K562 (cell line): ENCODE data around the gene PTPRG. TPM values are rescaled to one million over a fixed set of nuclear protein-coding genes. Genes with fewer than 3 reads are reported as not detected.

ENCODE experiments used
- ATAC-seq: fragments of 200-7000 bp; cut with Tn5 transposase; 3 replicates; pipeline ENCODE4 v1.9.1; 2020; ENCODE audit warnings: moderate library complexity
- BruUV-seq: library from RNA; stranded (reverse); fragments of 400-500 nt; replicated peaks from 2 replicates; lab custom pipeline; 2021; lab: Mats Ljungman, UMichigan
- CTCF ChIA-PET: fragments of 300-600 bp; formaldehyde crosslinking; extraction: SDS; loops from one replicate; lab custom pipeline; 2021; ENCODE audit warnings: low intra/inter-chr PET ratio; lab: Yijun Ruan, JAX
- POLR2A ChIA-PET: fragments of 300-600, 350-650 bp; sonication (Branson Sonifier 250); formaldehyde crosslinking; extraction: SDS; loops from one replicate; lab custom pipeline; 2021; ENCODE audit warnings: antibody characterized with exemption, inconsistent platforms; lab: Yijun Ruan, JAX
- DNase-seq, 4 experiments: peaks; one replicate each; pipeline versions ENCODE4 v3.0.0 to v3.0.0-alpha.2; 2011 to 2018; ENCODE audit warnings: low spot score in 3 of 4, mixed read lengths in 3 of 4; ENCODE audit errors: extremely low read depth in 1 of 4
- FAIRE-seq: peaks from 2 replicates; lab custom pipeline; 2011; peaks lifted over from hg19 to GRCh38; lab: Jason Lieb, UNC
- H2AFZ ChIP-seq: 2 replicates; pipeline ENCODE4 v1.6.0; 2011; ENCODE audit warnings: low read depth, low read length, control low read depth, inconsistent platforms
- H3K27ac ChIP-seq: fragments of 200-600 bp; 3 replicates; pipeline ENCODE4 v1.8.0; 2011; ENCODE audit warnings: low read depth, mild to moderate bottlenecking, control low read depth, inconsistent platforms, low read length, moderate library complexity, mixed read lengths; ENCODE audit errors: extremely low read depth
- H3K27me3 ChIP-seq, 2 experiments: fragments of 300-600 bp in 1 of 2; 2 replicates in 1 of 2; 3 replicates in 1 of 2; pipeline versions ENCODE4 v1.6.0 to v1.8.0; 2011; ENCODE audit warnings: inconsistent platforms in 2 of 2, low read length in 2 of 2, mild to moderate bottlenecking in 1 of 2, mixed read lengths in 1 of 2, moderate library complexity in 1 of 2; ENCODE audit not compliant: control insufficient read depth in 2 of 2, insufficient read depth in 2 of 2
- H3K36me3 ChIP-seq: fragments of 300-600 bp; 3 replicates; pipeline ENCODE4 v1.8.0; 2011; ENCODE audit warnings: mild to moderate bottlenecking, low read length, inconsistent platforms; ENCODE audit not compliant: control insufficient read depth, insufficient read depth
- H3K4me1 ChIP-seq, 2 experiments: fragments of 200-600 bp in 1 of 2; replicated peaks in 1 of 2; 2 replicates in 1 of 2; 3 replicates in 1 of 2; pipeline versions ENCODE4 v1.5.1 to v1.8.0; 2011; ENCODE audit warnings: inconsistent platforms in 2 of 2, low read length in 2 of 2, mild to moderate bottlenecking in 1 of 2, mixed read lengths in 1 of 2, moderate library complexity in 1 of 2; ENCODE audit not compliant: control insufficient read depth in 2 of 2, insufficient read depth in 2 of 2
- H3K4me2 ChIP-seq: 2 replicates; pipeline ENCODE4 v1.6.1; 2011; ENCODE audit warnings: low read length, control low read depth, inconsistent platforms, mixed read lengths; ENCODE audit not compliant: insufficient read depth
- H3K4me3 ChIP-seq: fragments of 200-600 bp; sonication (generic), shearing (Covaris generic); 2 replicates; pipeline ENCODE4 v1.5.1; 2016; ENCODE audit warnings: control low read depth, inconsistent platforms
- H3K79me2 ChIP-seq: fragments of 200-600 bp; 3 replicates; pipeline ENCODE4 v1.8.0; 2011; ENCODE audit warnings: low read length, inconsistent platforms; ENCODE audit not compliant: control insufficient read depth, insufficient read depth
- H3K9ac ChIP-seq, 2 experiments: 2 replicates each; pipeline versions ENCODE4 v1.6.0 to v1.6.1; 2011; ENCODE audit warnings: low read depth in 2 of 2, low read length in 2 of 2, control low read depth in 1 of 2, inconsistent platforms in 1 of 2, mild to moderate bottlenecking in 1 of 2, mixed read lengths in 1 of 2; ENCODE audit not compliant: insufficient read depth in 1 of 2
- H3K9me1 ChIP-seq: one replicate; pipeline ENCODE4 v1.6.0; 2011; ENCODE audit warnings: inconsistent platforms, mild to moderate bottlenecking, low read length, moderate library complexity; ENCODE audit not compliant: control insufficient read depth, insufficient read depth
- H3K9me3 ChIP-seq: replicated peaks from 2 replicates; pipeline ENCODE4 v1.5.1; 2011; ENCODE audit warnings: low read depth, low read length, inconsistent platforms; ENCODE audit not compliant: control insufficient read depth, insufficient read depth
- H4K20me1 ChIP-seq: replicated peaks from 2 replicates; pipeline ENCODE4 v1.6.1; 2011; ENCODE audit warnings: low read length, inconsistent platforms, mixed read lengths; ENCODE audit not compliant: control insufficient read depth, insufficient read depth
- CBX5 ChIP-seq: IDR thresholded peaks from 2 replicates; pipeline ENCODE4 v1.6.1; 2014; ENCODE audit warnings: low read depth, borderline replicate concordance
- CREB3 ChIP-seq: fragments of 450-650 bp; conservative IDR thresholded peaks from 2 replicates; pipeline ENCODE4 v1.6.1; 2016; ENCODE audit warnings: missing genetic modification characterization, low read depth, mild to moderate bottlenecking, missing compliant biosample characterization, moderate library complexity
- PCBP2 ChIP-seq: fragments of 200-400 bp; formaldehyde crosslinking; IDR thresholded peaks from 2 replicates; pipeline ENCODE4 v1.6.1; 2018; ENCODE audit warnings: low read length, low read depth, mild to moderate bottlenecking, moderate library complexity; ENCODE audit not compliant: poor library complexity, severe bottlenecking
- PHTF2 ChIP-seq: fragments of 250-450 bp; sonication (Bioruptor Pico); IDR thresholded peaks from 2 replicates; pipeline ENCODE4 v1.5.0; 2021; ENCODE audit warnings: mild to moderate bottlenecking
- POLR2AphosphoS5 ChIP-seq: IDR thresholded peaks from 2 replicates; pipeline ENCODE4 v1.6.1; 2011; ENCODE audit warnings: mild to moderate bottlenecking, low read depth, low read length, moderate library complexity; ENCODE audit not compliant: control insufficient read depth, insufficient read depth
- RBM25 ChIP-seq: fragments of 200-400 bp; formaldehyde crosslinking; IDR thresholded peaks from 2 replicates; pipeline ENCODE4 v1.6.1; 2018; ENCODE audit warnings: low read length, low read depth, moderate library complexity; ENCODE audit not compliant: severe bottlenecking
- RBM34 ChIP-seq: fragments of 200-400 bp; formaldehyde crosslinking; IDR thresholded peaks from 2 replicates; pipeline ENCODE4 v1.6.1; 2018; ENCODE audit warnings: low read length, borderline replicate concordance; ENCODE audit not compliant: insufficient read depth
- WGBS: fragments of 100-300 bp; shearing (Covaris generic); methylation state at CpG from one replicate; pipeline ENCODE4 v1.1.6; 2016; ENCODE audit warnings: low coverage, mixed read lengths; ENCODE audit not compliant: insufficient coverage; ENCODE audit errors: missing lambda C conversion rate; 5-methylcytosine and 5-hydroxymethylcytosine counted together
- in situ Hi-C: fragments of 300-500 bp; cut with MboI; formaldehyde crosslinking; loops from 4 replicates; pipeline ENCODE4 v1.15.0; 2018; ENCODE audit warnings: inconsistent platforms, mixed read lengths
- intact Hi-C: fragments of 100-400 bp; cut with micrococcal nuclease; formaldehyde crosslinking; loops from 2 replicates; pipeline ENCODE4 v1.14.2; 2022
- polyA plus RNA-seq, 8 experiments: library from polyadenylated mRNA; depleted of rRNA in 4 of 8; stranded (reverse) in 5 of 8; unstranded in 3 of 8; fragments of >200 nt; fragmentation: Nextera tagmentation in 2 of 8; fragmentation: Illumina TruSeq in 1 of 8; extraction: Ambion mirVana in 2 of 8; extraction: Trizol in 1 of 8; gene quantifications; 2 replicates each; pipeline versions ENCODE4 v1.2.1 to v1.2.3, GENCODE V29; 2011 to 2014; ENCODE audit warnings: inconsistent platforms in 1 of 8, missing spikeins in 1 of 8
- total RNA-seq, 7 experiments: library from RNA; depleted of rRNA in 6 of 7; stranded (reverse); fragments of >200 nt in 6 of 7; fragmentation: Illumina TruSeq in 2 of 7; extraction: Trizol in 2 of 7; gene quantifications; 2 replicates each; pipeline versions ENCODE4 v1.2.1 to v1.2.3, GENCODE V29; 2011 to 2021; ENCODE audit warnings: low replicate concordance in 1 of 7

Gene PTPRG
- total and polyA plus RNA-seq, 9 of the 15 experiments (the other 6 are each of a cell fraction or from before 2014, with no cell fraction given), result 0.16 TPM; not detected in 8

DNA sequence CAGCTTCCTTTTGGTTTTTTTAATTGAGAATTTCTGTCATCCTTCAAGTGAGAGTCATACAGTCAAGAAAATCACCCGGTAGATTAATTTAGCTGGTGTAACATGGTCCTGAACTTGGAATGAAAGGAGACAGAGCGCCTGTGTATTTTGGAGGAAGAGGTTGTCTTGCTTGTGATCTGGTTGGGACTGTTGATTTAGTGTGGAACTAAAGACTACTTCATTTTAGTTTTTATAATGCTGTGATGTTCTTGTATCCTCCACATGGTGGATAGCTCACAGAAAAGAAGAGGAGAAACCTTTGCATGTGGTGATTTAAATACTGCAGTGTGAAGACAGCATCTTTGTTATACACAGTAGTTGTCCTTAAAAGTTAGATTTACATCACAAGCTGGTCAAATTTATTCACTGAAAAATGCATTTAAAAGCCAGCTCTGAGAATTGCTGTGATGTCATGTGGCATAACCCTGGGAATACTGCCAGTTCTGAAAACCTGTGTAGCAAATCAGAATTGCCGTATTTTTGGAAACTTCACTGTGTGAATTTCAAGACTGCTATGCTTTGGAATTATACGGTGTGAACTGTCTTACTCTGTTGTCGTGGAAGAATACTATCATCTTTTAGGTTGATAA is 268.5 kb downstream of the PTPRG start:
- BruUV-seq, result no TSS peak
- Histone ChIP-seq H3K4me1 (no peaks in the 10 kb centered on the region), H3K27me3 (no peaks in the 10 kb centered on the region), H2AFZ (no peak overlapping the region), H3K9me1 (no peaks in the 10 kb centered on the region), H3K36me3 (no peaks in the 10 kb centered on the region), H3K79me2 (no peaks in the 10 kb centered on the region), H4K20me1 (no peaks in the 10 kb centered on the region), H3K4me3 (no peak overlapping the region), H3K9me3 (no peaks in the 10 kb centered on the region), H3K9ac (no peak overlapping the region), H3K4me2 (no peak overlapping the region), H3K27ac (no peak overlapping the region)
- no peak for ATAC-seq
- intact Hi-C loops, result no loop called here
- ChIA-PET CTCF (no interaction called here), POLR2A (interaction anchor here (0.7 kb wide), 1 partner anchor 135 kb away, joined by 4 read pairs; no protein-coding TSS in a partner anchor)
- TF ChIP-seq CREB3 (tag) (no peak), PCBP2 (no peak), POLR2AphosphoS5 (no peak), CBX5 (no peak), PHTF2 (CRISPR knock-in tag) (no peak), RBM25 (no peak), RBM34 (no peak)
- no peak for FAIRE-seq
- DNase-seq, result no peak
- in situ Hi-C loops, result no loop called here
- WGBS, result 2% methylated on average over 5 of the region's 5 CpGs
